ENCODE results near the gene PSMA7. TPM values are rescaled to one million over a fixed set of nuclear protein-coding genes. Genes with fewer than 3 reads are reported as not detected.
"Not testable (repeated sequence)": the region's sequence is repeated elsewhere in the genome, so short reads cannot be mapped to it uniquely, and the experiment has no call there.

Gene PSMA7
- total and polyA plus RNA-seq, 4 donors, result 109 to 342 (median 196) TPM

DNA sequence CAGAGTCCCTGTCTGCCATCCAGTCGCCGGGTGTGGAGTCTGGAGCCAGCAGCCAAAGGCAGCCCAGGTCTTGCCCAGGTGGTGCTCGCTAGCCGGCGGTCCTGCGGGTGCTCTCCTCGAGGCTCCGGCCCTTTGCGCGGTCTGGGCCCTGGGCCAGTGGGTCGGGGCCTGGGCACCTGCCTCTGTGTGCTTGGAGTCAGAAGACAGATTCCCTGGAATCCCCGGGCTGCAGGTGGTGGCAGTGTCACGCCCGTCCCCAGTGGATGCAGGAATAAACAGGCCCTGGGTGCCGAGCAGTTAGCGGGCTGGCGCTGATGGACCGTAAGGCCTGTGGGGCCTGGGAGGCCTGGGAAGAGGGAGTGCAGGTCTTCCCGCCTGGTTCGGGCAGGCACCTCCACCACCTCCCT lies 5.7 kb upstream of the PSMA7 start:
- H3K27me3 ChIP-seq (ENCODE audit: control insufficient read depth in 4 of 4, insufficient read depth in 4 of 4, low read length in 3 of 4), result no peaks in the 10 kb centered on the region
- H3K9ac ChIP-seq (ENCODE audit: low read depth in 1 of 2, low read length in 2 of 2), result no peak overlapping the region
- H3K4me1 ChIP-seq (ENCODE audit: control insufficient read depth in 4 of 4, insufficient read depth in 4 of 4, low read length in 3 of 4), result peaks cover 20 to 69% (median 60%) of the 10 kb centered on the region in 4 donors
- H3K9me3 ChIP-seq (ENCODE audit: control insufficient read depth in 4 of 4, low read length in 3 of 4), result no peaks in the 10 kb centered on the region
- DNase-seq (ENCODE audit: low spot score), result no peak
- TF ChIP-seq HNF4A (conservative IDR thresholded peaks at IDR 0.05) (peak; percentile 16 to 27), JUND (IDR thresholded peaks at IDR 0.05) (no peak), EGR1 (IDR thresholded peaks at IDR 0.05; ENCODE audit: low read depth in 2 of 2) (no peak)
- no peak overlapping the region for H3K27ac ChIP-seq (ENCODE audit: low read depth in 1 of 2, low read length in 2 of 2)
- no peak overlapping the region for H3K4me3 ChIP-seq (ENCODE audit: low read depth in 1 of 3, low read length in 3 of 3)
- 68% methylated on average over 20 of the region's 20 CpGs for WGBS
- peaks cover 0 to 2% (median 0%) of the 10 kb centered on the region in 4 donors for H3K36me3 ChIP-seq (ENCODE audit: control insufficient read depth in 4 of 4, insufficient read depth in 3 of 4, low read depth in 1 of 4, low read length in 3 of 4)

DNA sequence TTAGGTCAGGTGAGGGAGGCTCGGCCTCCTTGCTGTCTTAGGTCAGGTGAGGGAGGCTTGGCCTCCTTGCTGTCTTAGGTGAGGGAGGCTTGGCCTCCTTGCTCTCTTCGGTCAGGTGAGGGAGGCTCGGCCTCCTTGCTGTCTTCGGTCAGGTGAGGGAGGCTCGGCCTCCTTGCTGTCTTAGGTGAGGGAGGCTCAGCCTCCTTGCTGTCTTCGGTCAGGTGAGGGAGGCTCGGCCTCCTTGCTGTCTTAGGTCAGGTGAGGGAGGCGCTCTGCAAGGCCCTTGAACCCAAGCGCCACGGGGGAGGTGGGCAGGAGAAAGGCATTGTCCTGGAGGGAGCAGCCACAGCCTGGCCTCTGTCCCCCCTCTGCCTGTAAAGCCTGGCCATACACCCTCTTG lies 5.2 kb upstream of the PSMA7 start:
- WGBS, result 96% methylated on average over 10 of the region's 10 CpGs
- peaks cover 20 to 69% (median 60%) of the 10 kb centered on the region in 4 donors for H3K4me1 ChIP-seq (ENCODE audit: control insufficient read depth in 4 of 4, insufficient read depth in 4 of 4, low read length in 3 of 4)
- H3K9me3 ChIP-seq (ENCODE audit: control insufficient read depth in 4 of 4, low read length in 3 of 4); H3K9ac ChIP-seq (ENCODE audit: low read depth in 1 of 2, low read length in 2 of 2); H3K36me3 ChIP-seq (ENCODE audit: control insufficient read depth in 4 of 4, insufficient read depth in 3 of 4, low read depth in 1 of 4, low read length in 3 of 4); H3K4me3 ChIP-seq (ENCODE audit: low read depth in 1 of 3, low read length in 3 of 3); H3K27ac ChIP-seq (ENCODE audit: low read depth in 1 of 2, low read length in 2 of 2); DNase-seq (ENCODE audit: low spot score); H3K27me3 ChIP-seq (ENCODE audit: control insufficient read depth in 4 of 4, insufficient read depth in 4 of 4, low read length in 3 of 4): not testable (repeated sequence)

DNA sequence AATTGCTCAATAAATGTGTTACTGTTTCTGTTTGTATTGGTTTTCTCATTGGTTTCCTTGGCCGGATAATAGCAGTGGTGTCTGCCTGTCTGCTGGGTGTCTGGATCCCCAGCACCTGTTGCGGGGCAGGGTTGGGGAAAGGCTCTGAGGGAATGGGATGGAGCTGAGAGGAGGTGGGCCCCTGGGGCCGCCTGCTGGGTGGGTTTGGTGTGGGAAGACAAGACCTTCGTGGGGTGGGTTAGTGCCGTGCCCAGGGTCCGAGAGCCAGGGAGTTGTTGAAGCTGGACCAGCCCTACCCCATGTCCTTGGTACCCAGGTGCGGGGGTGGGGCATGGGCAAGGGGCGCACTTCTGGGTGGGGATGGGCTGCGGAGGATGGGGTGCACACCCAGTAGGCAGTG lies 4.3 kb upstream of the PSMA7 start:
- DNase-seq (ENCODE audit: low spot score), result no peak
- no peak for TF ChIP-seq YY1 (IDR thresholded peaks at IDR 0.05)
- Histone ChIP-seq H3K4me1 (ENCODE audit: control insufficient read depth in 4 of 4, insufficient read depth in 4 of 4, low read length in 3 of 4) (peaks cover 20 to 69% (median 60%) of the 10 kb centered on the region in 4 donors), H3K27ac (ENCODE audit: low read depth in 1 of 2, low read length in 2 of 2) (peak overlapping the region; percentile 19 to 57), H3K9me3 (ENCODE audit: control insufficient read depth in 4 of 4, low read length in 3 of 4) (no peaks in the 10 kb centered on the region), H3K4me3 (ENCODE audit: low read depth in 1 of 3, low read length in 3 of 3) (no peak overlapping the region), H3K27me3 (ENCODE audit: control insufficient read depth in 4 of 4, insufficient read depth in 4 of 4, low read length in 3 of 4) (no peaks in the 10 kb centered on the region), H3K9ac (ENCODE audit: low read depth in 1 of 2, low read length in 2 of 2) (no peak overlapping the region), H3K36me3 (ENCODE audit: control insufficient read depth in 4 of 4, insufficient read depth in 3 of 4, low read depth in 1 of 4, low read length in 3 of 4) (peaks cover 0 to 2% (median 0%) of the 10 kb centered on the region in 4 donors)
- WGBS, result 91% methylated on average over 9 of the region's 9 CpGs

DNA sequence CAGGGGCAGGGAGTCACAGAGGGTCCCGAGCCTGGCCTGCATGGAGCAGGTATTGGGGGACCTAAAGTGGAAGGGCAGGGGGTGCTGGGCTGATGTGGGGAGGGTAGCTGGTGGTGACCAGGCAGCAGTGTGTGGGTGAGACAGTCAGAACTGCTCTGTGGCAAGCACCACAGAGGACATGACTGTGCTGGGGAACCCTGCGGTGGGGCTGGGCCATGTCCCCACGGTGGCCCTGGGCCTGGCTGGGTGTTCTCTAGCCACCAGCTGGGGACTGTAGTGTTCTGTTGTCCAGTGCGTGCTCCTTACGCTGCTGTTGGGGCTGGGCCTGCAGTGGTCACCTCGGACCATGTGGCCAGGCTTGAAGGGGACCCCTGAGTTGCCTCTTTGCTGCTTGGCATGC lies 3.9 kb upstream of the PSMA7 start:
- Histone ChIP-seq H3K9ac (ENCODE audit: low read depth in 1 of 2, low read length in 2 of 2) (no peak overlapping the region), H3K36me3 (ENCODE audit: control insufficient read depth in 4 of 4, insufficient read depth in 3 of 4, low read depth in 1 of 4, low read length in 3 of 4) (no peaks in the 10 kb centered on the region), H3K9me3 (ENCODE audit: control insufficient read depth in 4 of 4, low read length in 3 of 4) (no peaks in the 10 kb centered on the region), H3K27ac (ENCODE audit: low read depth in 1 of 2, low read length in 2 of 2) (peak overlapping the region; percentile 19 to 57), H3K4me3 (ENCODE audit: low read depth in 1 of 3, low read length in 3 of 3) (no peak overlapping the region), H3K27me3 (ENCODE audit: control insufficient read depth in 4 of 4, insufficient read depth in 4 of 4, low read length in 3 of 4) (no peaks in the 10 kb centered on the region), H3K4me1 (ENCODE audit: control insufficient read depth in 4 of 4, insufficient read depth in 4 of 4, low read length in 3 of 4) (peaks cover 20 to 67% (median 60%) of the 10 kb centered on the region in 4 donors)
- WGBS, result 86% methylated on average over 6 of the region's 6 CpGs
- no peak for DNase-seq (ENCODE audit: low spot score)
- TF ChIP-seq SP1 (IDR thresholded peaks at IDR 0.05), result no peak
- TF ChIP-seq NR2F2 (IDR thresholded peaks at IDR 0.05), result no peak
- TF ChIP-seq FOXA2 (IDR thresholded peaks at IDR 0.05), result no peak

DNA sequence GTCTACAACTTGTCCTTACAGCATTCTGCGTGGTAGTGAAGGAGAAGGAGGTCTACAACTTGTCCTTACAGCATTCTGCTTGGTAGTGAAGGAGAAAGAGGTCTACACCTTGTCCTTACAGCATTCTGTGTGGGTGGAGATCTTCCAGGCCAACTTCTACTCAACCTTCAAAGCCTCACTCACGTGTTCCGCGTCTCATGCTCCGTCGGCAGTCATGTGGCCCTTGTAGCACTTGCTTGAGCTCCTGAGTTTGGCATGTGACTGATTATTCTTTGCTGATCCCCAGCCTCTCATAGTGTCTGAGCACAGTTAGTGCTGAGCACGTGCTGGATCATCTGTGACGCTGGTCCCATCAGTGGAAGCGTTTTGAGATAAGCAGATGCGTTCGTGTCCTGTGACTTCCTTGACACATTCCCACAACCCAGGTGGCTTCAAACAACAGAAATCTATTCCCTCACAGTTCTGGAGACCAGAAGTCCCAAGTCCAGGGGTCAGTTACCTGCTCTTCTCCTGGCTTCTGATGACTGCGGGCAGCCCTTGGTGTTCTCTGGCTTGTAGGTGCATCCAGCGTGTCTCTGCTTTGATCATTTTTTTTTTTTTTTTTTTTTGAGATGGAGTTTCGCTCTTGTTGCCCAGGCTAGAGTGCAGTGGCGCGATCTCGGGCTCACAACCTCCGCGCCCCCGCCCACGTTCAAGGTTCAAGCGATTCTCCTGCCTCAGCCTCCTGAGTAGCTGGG lies 3.0 kb upstream of the PSMA7 start:
- Histone ChIP-seq H3K36me3 (ENCODE audit: control insufficient read depth in 4 of 4, insufficient read depth in 3 of 4, low read depth in 1 of 4, low read length in 3 of 4) (no peaks in the 10 kb centered on the region), H3K27ac (ENCODE audit: low read depth in 1 of 2, low read length in 2 of 2) (peak overlapping the region; percentile 65 to 74), H3K9ac (ENCODE audit: low read depth in 1 of 2, low read length in 2 of 2) (peak overlapping the region in 1 of 2 donors; percentile 67), H3K27me3 (ENCODE audit: control insufficient read depth in 4 of 4, insufficient read depth in 4 of 4, low read length in 3 of 4) (no peaks in the 10 kb centered on the region), H3K9me3 (ENCODE audit: control insufficient read depth in 4 of 4, low read length in 3 of 4) (no peaks in the 10 kb centered on the region), H3K4me3 (ENCODE audit: low read depth in 1 of 3, low read length in 3 of 3) (no peak overlapping the region), H3K4me1 (ENCODE audit: control insufficient read depth in 4 of 4, insufficient read depth in 4 of 4, low read length in 3 of 4) (peaks cover 21 to 74% (median 66%) of the 10 kb centered on the region in 4 donors)
- WGBS, result 40% methylated on average over 22 of the region's 22 CpGs
- DNase-seq (ENCODE audit: low spot score), result no peak
- no peak for TF ChIP-seq FOXA2 (IDR thresholded peaks at IDR 0.05)
- TF ChIP-seq EGR1 (IDR thresholded peaks at IDR 0.05; ENCODE audit: low read depth in 2 of 2), result peak in 1 of 2 donors; percentile 29
- peak in 1 of 2 donors; percentile 75 for TF ChIP-seq JUND (IDR thresholded peaks at IDR 0.05)
- TF ChIP-seq, protein P1, sequence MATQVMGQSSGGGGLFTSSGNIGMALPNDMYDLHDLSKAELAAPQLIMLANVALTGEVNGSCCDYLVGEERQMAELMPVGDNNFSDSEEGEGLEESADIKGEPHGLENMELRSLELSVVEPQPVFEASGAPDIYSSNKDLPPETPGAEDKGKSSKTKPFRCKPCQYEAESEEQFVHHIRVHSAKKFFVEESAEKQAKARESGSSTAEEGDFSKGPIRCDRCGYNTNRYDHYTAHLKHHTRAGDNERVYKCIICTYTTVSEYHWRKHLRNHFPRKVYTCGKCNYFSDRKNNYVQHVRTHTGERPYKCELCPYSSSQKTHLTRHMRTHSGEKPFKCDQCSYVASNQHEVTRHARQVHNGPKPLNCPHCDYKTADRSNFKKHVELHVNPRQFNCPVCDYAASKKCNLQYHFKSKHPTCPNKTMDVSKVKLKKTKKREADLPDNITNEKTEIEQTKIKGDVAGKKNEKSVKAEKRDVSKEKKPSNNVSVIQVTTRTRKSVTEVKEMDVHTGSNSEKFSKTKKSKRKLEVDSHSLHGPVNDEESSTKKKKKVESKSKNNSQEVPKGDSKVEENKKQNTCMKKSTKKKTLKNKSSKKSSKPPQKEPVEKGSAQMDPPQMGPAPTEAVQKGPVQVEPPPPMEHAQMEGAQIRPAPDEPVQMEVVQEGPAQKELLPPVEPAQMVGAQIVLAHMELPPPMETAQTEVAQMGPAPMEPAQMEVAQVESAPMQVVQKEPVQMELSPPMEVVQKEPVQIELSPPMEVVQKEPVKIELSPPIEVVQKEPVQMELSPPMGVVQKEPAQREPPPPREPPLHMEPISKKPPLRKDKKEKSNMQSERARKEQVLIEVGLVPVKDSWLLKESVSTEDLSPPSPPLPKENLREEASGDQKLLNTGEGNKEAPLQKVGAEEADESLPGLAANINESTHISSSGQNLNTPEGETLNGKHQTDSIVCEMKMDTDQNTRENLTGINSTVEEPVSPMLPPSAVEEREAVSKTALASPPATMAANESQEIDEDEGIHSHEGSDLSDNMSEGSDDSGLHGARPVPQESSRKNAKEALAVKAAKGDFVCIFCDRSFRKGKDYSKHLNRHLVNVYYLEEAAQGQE (IDR thresholded peaks at IDR 0.05), result peak; percentile 19
- peak; percentile 93 to 95 for TF ChIP-seq HNF4A (conservative IDR thresholded peaks at IDR 0.05)
- peak; percentile 72 for TF ChIP-seq YY1 (IDR thresholded peaks at IDR 0.05)
- peak; percentile 57 for TF ChIP-seq NR2F2 (IDR thresholded peaks at IDR 0.05)
- TF ChIP-seq, protein P2, sequence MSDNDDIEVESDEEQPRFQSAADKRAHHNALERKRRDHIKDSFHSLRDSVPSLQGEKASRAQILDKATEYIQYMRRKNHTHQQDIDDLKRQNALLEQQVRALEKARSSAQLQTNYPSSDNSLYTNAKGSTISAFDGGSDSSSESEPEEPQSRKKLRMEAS (IDR thresholded peaks at IDR 0.05), result peak; percentile 79
- TF ChIP-seq FOXA1 (IDR thresholded peaks at IDR 0.05), result peak; percentile 28
- TF ChIP-seq, protein P3, sequence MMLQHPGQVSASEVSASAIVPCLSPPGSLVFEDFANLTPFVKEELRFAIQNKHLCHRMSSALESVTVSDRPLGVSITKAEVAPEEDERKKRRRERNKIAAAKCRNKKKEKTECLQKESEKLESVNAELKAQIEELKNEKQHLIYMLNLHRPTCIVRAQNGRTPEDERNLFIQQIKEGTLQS (IDR thresholded peaks at IDR 0.05), result no peak
- TF ChIP-seq, protein P4, sequence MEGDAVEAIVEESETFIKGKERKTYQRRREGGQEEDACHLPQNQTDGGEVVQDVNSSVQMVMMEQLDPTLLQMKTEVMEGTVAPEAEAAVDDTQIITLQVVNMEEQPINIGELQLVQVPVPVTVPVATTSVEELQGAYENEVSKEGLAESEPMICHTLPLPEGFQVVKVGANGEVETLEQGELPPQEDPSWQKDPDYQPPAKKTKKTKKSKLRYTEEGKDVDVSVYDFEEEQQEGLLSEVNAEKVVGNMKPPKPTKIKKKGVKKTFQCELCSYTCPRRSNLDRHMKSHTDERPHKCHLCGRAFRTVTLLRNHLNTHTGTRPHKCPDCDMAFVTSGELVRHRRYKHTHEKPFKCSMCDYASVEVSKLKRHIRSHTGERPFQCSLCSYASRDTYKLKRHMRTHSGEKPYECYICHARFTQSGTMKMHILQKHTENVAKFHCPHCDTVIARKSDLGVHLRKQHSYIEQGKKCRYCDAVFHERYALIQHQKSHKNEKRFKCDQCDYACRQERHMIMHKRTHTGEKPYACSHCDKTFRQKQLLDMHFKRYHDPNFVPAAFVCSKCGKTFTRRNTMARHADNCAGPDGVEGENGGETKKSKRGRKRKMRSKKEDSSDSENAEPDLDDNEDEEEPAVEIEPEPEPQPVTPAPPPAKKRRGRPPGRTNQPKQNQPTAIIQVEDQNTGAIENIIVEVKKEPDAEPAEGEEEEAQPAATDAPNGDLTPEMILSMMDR (IDR thresholded peaks at IDR 0.05; ENCODE audit: low read depth, low read length, missing input control), result no peak

Measured in liver (tissue), 9 donors.